K562 (cell line): ENCODE results near the gene EXOC3L1. TPM values are rescaled to one million over a fixed set of nuclear protein-coding genes. Genes with fewer than 3 reads are reported as not detected.

Experiments used
- CBFA2T3 ChIP-seq: fragments of 450-650 bp; IDR thresholded peaks from 2 replicates; pipeline ENCODE4 v1.6.1; 2017
- CHD2 ChIP-seq: IDR thresholded peaks from 2 replicates; pipeline ENCODE4 v1.6.1; 2011; ENCODE audit warnings: low read depth, low read length
- CREM ChIP-seq: IDR thresholded peaks from 2 replicates; pipeline ENCODE4 v1.6.1; 2014; ENCODE audit warnings: antibody characterized with exemption, low read depth
- ERF ChIP-seq: fragments of 450-650 bp; formaldehyde crosslinking; IDR thresholded peaks from 2 replicates; pipeline ENCODE4 v1.4.0; 2020; ENCODE audit warnings: mild to moderate bottlenecking, mixed read lengths
- ESRRB ChIP-seq: fragments of 250-450 bp; sonication (Bioruptor Pico); IDR thresholded peaks from 2 replicates; pipeline ENCODE4 v1.5.0; 2020; ENCODE audit warnings: mild to moderate bottlenecking, moderate library complexity, borderline replicate concordance
- GTF2B ChIP-seq: IDR thresholded peaks from 2 replicates; pipeline ENCODE4 v1.6.1; 2011; ENCODE audit not compliant: insufficient read length; ENCODE audit errors: extremely low read depth
- HMG20B ChIP-seq: fragments of 250-450 bp; sonication (Bioruptor Pico); IDR thresholded peaks from 2 replicates; pipeline ENCODE4 v1.5.0; 2021; ENCODE audit warnings: mild to moderate bottlenecking
- IFI16 ChIP-seq: fragments of 250-450 bp; sonication (Bioruptor Pico); IDR thresholded peaks from 2 replicates; pipeline ENCODE4 v2.1.2; 2022; ENCODE audit warnings: mild to moderate bottlenecking, inconsistent platforms
- KLF1 ChIP-seq: fragments of 450-650 bp; IDR thresholded peaks from 2 replicates; pipeline ENCODE4 v1.6.1; 2016; ENCODE audit warnings: missing genetic modification characterization, missing compliant biosample characterization
- MCM5 ChIP-seq: fragments of 450-650 bp; IDR thresholded peaks from 2 replicates; pipeline ENCODE4 v1.6.1; 2016; ENCODE audit warnings: low read depth
- MTA3 ChIP-seq: fragments of 450-650 bp; formaldehyde crosslinking; IDR thresholded peaks from 2 replicates; pipeline ENCODE4 v1.6.1; 2017; ENCODE audit warnings: mild to moderate bottlenecking, borderline replicate concordance
- NCOA2 ChIP-seq, 2 experiments: fragments of 450-650 bp; IDR thresholded peaks; 2 replicates each; pipeline ENCODE4 v1.6.1; 2018; ENCODE audit warnings: mild to moderate bottlenecking in 2 of 2, moderate library complexity in 1 of 2; ENCODE audit not compliant: partially characterized antibody in 2 of 2
- NFIC ChIP-seq: fragments of 450-650 bp; IDR thresholded peaks from 2 replicates; pipeline ENCODE4 v1.6.1; 2017; ENCODE audit warnings: mild to moderate bottlenecking, inconsistent platforms
- POLR2AphosphoS5 ChIP-seq: IDR thresholded peaks from 2 replicates; pipeline ENCODE4 v1.6.1; 2011; ENCODE audit warnings: mild to moderate bottlenecking, low read depth, low read length, moderate library complexity; ENCODE audit not compliant: control insufficient read depth, insufficient read depth
- ZNF143 ChIP-seq: sonication (generic); formaldehyde crosslinking; IDR thresholded peaks from 2 replicates; pipeline ENCODE4 v1.9.0; 2022; ENCODE audit warnings: mild to moderate bottlenecking, missing genetic modification reagents
- ZNF3 ChIP-seq: fragments of 250-450 bp; sonication (Bioruptor Pico); IDR thresholded peaks from 2 replicates; pipeline ENCODE4 v1.5.0; 2021; ENCODE audit warnings: mild to moderate bottlenecking, moderate library complexity
- ZNF79 ChIP-seq: fragments of 250-450 bp; sonication (Bioruptor Pico); IDR thresholded peaks from 2 replicates; pipeline ENCODE4 v1.4.0; 2020; ENCODE audit warnings: low read depth, mild to moderate bottlenecking, moderate library complexity
- polyA plus RNA-seq, 8 experiments: library from polyadenylated mRNA; depleted of rRNA in 4 of 8; stranded (reverse) in 5 of 8; unstranded in 3 of 8; fragments of >200 nt; fragmentation: Nextera tagmentation in 2 of 8; fragmentation: Illumina TruSeq in 1 of 8; extraction: Ambion mirVana in 2 of 8; extraction: Trizol in 1 of 8; gene quantifications; 2 replicates each; pipeline versions ENCODE4 v1.2.1 to v1.2.3, GENCODE V29; 2011 to 2014; ENCODE audit warnings: inconsistent platforms in 1 of 8, missing spikeins in 1 of 8
- total RNA-seq, 7 experiments: library from RNA; depleted of rRNA in 6 of 7; stranded (reverse); fragments of >200 nt in 6 of 7; fragmentation: Illumina TruSeq in 2 of 7; extraction: Trizol in 2 of 7; gene quantifications; 2 replicates each; pipeline versions ENCODE4 v1.2.1 to v1.2.3, GENCODE V29; 2011 to 2021; ENCODE audit warnings: low replicate concordance in 1 of 7
- TF ChIP-seq, protein P1 (sequence below): sonication (generic); formaldehyde crosslinking; IDR thresholded peaks from 2 replicates; pipeline ENCODE4 v1.8.0; 2022; ENCODE audit warnings: mild to moderate bottlenecking, missing genetic modification reagents
- TF ChIP-seq, protein P2 (sequence below): conservative IDR thresholded peaks from 2 replicates; pipeline ENCODE4 v1.6.1; 2011; ENCODE audit warnings: low read depth, mild to moderate bottlenecking, low read length; ENCODE audit not compliant: control insufficient read depth
- TF ChIP-seq, protein P3 (sequence below): IDR thresholded peaks from 2 replicates; pipeline ENCODE4 v1.6.1; 2011; ENCODE audit warnings: borderline replicate concordance, low read depth, mild to moderate bottlenecking, moderate library complexity, low read length; ENCODE audit not compliant: insufficient read depth, poor library complexity, severe bottlenecking
- TF ChIP-seq, protein P4 (sequence below): sonication (generic); formaldehyde crosslinking; IDR thresholded peaks from 2 replicates; pipeline ENCODE4 v1.8.0; 2022; ENCODE audit warnings: mild to moderate bottlenecking, missing genetic modification reagents, borderline replicate concordance

The EXOC3L1 gene
- total and polyA plus RNA-seq, 9 of the 15 experiments (the other 6 are each of a cell fraction or from before 2014, with no cell fraction given), result 0.08 TPM; not detected in 8

- TF ChIP-seq MCM5 (no peak), NFIC (peak; percentile 40; the same call in 1 of the 2 replicates), NCOA2 (IDR thresholded peaks at IDR 0.05; ENCODE audit: partially characterized antibody in 2 of 2) (no peak), ESRRB (CRISPR knock-in tag) (no peak), POLR2AphosphoS5 (peak; percentile 59; the same call in 1 of the 2 replicates), MTA3 (0 out of 2 replicates have a peak, but pooled peaks have one; percentile 33), CBFA2T3 (peak; percentile 87), CHD2 (no peak), IFI16 (no peak), ERF (CRISPR knock-in tag) (no peak), KLF1 (tag) (no peak), HMG20B (CRISPR knock-in tag) (no peak), CREM (no peak), ZNF143 (CRISPR knock-in tag) (no peak), ZNF79 (CRISPR knock-in tag) (no peak), ZNF3 (CRISPR knock-in tag) (no peak), GTF2B (no peak)
- TF ChIP-seq, protein P1, sequence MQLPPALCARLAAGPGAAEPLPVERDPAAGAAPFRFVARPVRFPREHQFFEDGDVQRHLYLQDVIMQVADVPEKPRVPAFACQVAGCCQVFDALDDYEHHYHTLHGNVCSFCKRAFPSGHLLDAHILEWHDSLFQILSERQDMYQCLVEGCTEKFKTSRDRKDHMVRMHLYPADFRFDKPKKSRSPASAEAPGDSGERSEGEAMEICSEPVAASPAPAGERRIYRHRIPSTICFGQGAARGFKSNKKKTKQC (CRISPR knock-in tag), result no peak
- TF ChIP-seq, protein P2, sequence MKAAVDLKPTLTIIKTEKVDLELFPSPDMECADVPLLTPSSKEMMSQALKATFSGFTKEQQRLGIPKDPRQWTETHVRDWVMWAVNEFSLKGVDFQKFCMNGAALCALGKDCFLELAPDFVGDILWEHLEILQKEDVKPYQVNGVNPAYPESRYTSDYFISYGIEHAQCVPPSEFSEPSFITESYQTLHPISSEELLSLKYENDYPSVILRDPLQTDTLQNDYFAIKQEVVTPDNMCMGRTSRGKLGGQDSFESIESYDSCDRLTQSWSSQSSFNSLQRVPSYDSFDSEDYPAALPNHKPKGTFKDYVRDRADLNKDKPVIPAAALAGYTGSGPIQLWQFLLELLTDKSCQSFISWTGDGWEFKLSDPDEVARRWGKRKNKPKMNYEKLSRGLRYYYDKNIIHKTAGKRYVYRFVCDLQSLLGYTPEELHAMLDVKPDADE, result 0 out of 2 replicates have a peak, but pooled peaks have one; percentile 39
- TF ChIP-seq, protein P3, sequence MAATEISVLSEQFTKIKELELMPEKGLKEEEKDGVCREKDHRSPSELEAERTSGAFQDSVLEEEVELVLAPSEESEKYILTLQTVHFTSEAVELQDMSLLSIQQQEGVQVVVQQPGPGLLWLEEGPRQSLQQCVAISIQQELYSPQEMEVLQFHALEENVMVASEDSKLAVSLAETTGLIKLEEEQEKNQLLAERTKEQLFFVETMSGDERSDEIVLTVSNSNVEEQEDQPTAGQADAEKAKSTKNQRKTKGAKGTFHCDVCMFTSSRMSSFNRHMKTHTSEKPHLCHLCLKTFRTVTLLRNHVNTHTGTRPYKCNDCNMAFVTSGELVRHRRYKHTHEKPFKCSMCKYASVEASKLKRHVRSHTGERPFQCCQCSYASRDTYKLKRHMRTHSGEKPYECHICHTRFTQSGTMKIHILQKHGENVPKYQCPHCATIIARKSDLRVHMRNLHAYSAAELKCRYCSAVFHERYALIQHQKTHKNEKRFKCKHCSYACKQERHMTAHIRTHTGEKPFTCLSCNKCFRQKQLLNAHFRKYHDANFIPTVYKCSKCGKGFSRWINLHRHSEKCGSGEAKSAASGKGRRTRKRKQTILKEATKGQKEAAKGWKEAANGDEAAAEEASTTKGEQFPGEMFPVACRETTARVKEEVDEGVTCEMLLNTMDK, result no peak
- TF ChIP-seq, protein P4, sequence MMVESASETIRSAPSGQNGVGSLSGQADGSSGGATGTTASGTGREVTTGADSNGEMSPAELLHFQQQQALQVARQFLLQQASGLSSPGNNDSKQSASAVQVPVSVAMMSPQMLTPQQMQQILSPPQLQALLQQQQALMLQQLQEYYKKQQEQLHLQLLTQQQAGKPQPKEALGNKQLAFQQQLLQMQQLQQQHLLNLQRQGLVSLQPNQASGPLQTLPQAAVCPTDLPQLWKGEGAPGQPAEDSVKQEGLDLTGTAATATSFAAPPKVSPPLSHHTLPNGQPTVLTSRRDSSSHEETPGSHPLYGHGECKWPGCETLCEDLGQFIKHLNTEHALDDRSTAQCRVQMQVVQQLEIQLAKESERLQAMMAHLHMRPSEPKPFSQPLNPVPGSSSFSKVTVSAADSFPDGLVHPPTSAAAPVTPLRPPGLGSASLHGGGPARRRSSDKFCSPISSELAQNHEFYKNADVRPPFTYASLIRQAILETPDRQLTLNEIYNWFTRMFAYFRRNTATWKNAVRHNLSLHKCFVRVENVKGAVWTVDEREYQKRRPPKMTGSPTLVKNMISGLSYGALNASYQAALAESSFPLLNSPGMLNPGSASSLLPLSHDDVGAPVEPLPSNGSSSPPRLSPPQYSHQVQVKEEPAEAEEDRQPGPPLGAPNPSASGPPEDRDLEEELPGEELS, result no peak
These were observed 788 bp upstream of the EXOC3L1 start (continued) for GRCh38 chr16:67190448-67191399.
